PC-9 (cell line): Measurements from ENCODE around the gene CTCF. TPM values are rescaled to one million over a fixed set of nuclear protein-coding genes. Genes with fewer than 3 reads are reported as not detected.

ENCODE experiments used
- BruUV-seq: library from RNA; stranded (reverse); fragments of 400-500 nt; replicated peaks from 2 replicates; lab custom pipeline; 2021; lab: Mats Ljungman, UMichigan
- CTCF ChIA-PET: fragments of 300-600 bp; sonication (Branson Sonifier 250); formaldehyde crosslinking; loops from one replicate; lab custom pipeline; 2022; ENCODE audit warnings: antibody characterized with exemption; lab: Charles Lee
- POLR2A ChIA-PET: fragments of 300-600 bp; sonication (Branson Sonifier 250); formaldehyde crosslinking; loops from one replicate; lab custom pipeline; 2022; ENCODE audit warnings: antibody characterized with exemption; ENCODE audit not compliant: unreplicated experiment; lab: Charles Lee
- DNase-seq, 2 experiments: peaks; one replicate each; pipeline versions ENCODE4 v3.0.0 to v3.0.0-alpha.2; 2015 to 2022; ENCODE audit warnings: mixed read lengths in 1 of 2
- H2AFZ ChIP-seq: fragments of 200-600 bp; sonication (generic); 2 replicates; pipeline ENCODE4 v1.8.1; 2017; ENCODE audit warnings: antibody characterized with exemption
- H3F3A ChIP-seq: fragments of 200-600 bp; sonication (generic); 2 replicates; pipeline ENCODE4 v1.8.1; 2017; ENCODE audit warnings: antibody characterized with exemption, mild to moderate bottlenecking, low read depth; ENCODE audit not compliant: insufficient read depth
- H3K27ac ChIP-seq: fragments of 200-600 bp; sonication (generic); 2 replicates; pipeline ENCODE4 v1.6.1; 2016; ENCODE audit warnings: mixed run types
- H3K27me3 ChIP-seq: fragments of 200-600 bp; sonication (generic); 2 replicates; pipeline ENCODE4 v1.6.1; 2016; ENCODE audit warnings: low read depth, mixed run types; ENCODE audit not compliant: insufficient read depth
- H3K36me3 ChIP-seq: fragments of 200-600 bp; sonication (generic); 2 replicates; pipeline ENCODE4 v1.6.1; 2016; ENCODE audit warnings: low read depth, mixed run types
- H3K4me1 ChIP-seq: fragments of 200-600 bp; sonication (generic); replicated peaks from 2 replicates; pipeline ENCODE4 v1.6.1; 2016; ENCODE audit warnings: mixed run types; ENCODE audit not compliant: insufficient read depth
- H3K4me2 ChIP-seq: fragments of 200-600 bp; sonication (generic); 2 replicates; pipeline ENCODE4 v1.6.1; 2017; ENCODE audit warnings: mixed run types
- H3K4me3 ChIP-seq: fragments of 200-600 bp; sonication (generic); 2 replicates; pipeline ENCODE4 v1.6.1; 2016; ENCODE audit warnings: mixed run types
- H3K79me2 ChIP-seq: fragments of 200-600 bp; sonication (generic); 2 replicates; pipeline ENCODE4 v1.6.1; 2017; ENCODE audit warnings: low read depth, mixed run types
- H3K9me2 ChIP-seq: fragments of 200-600 bp; sonication (generic); 2 replicates; pipeline ENCODE4 v1.8.1; 2017; ENCODE audit warnings: mild to moderate bottlenecking; ENCODE audit not compliant: insufficient read depth
- H3K9me3 ChIP-seq: fragments of 200-600 bp; sonication (generic); 2 replicates; pipeline ENCODE4 v1.8.1; 2016; ENCODE audit warnings: low read depth; ENCODE audit not compliant: insufficient read depth
- H4K20me1 ChIP-seq: fragments of 200-600 bp; sonication (generic); 2 replicates; pipeline ENCODE4 v1.8.1; 2017; ENCODE audit not compliant: insufficient read depth
- CTCF ChIP-seq: fragments of 200-600 bp; sonication (generic); conservative IDR thresholded peaks from 2 replicates; pipeline ENCODE4 v1.6.1; 2017; ENCODE audit warnings: mixed run types, antibody characterized with exemption, mild to moderate bottlenecking, moderate library complexity
- EZH2 ChIP-seq: fragments of 200-600 bp; sonication (generic); IDR thresholded peaks from 2 replicates; pipeline ENCODE4 v1.8.0; 2017; ENCODE audit warnings: antibody characterized with exemption, low read depth
- intact Hi-C: fragments of 100-400 bp; cut with micrococcal nuclease; formaldehyde crosslinking; loops from one replicate; pipeline ENCODE4 v1.10.0; 2022; ENCODE audit not compliant: unreplicated experiment
- total RNA-seq: library from RNA; stranded (reverse); gene quantifications from 2 replicates; pipeline ENCODE4 v1.2.3, GENCODE V29; 2021

Gene CTCF
- total RNA-seq, 1 experiment from 2014 or later = 39.0 TPM

DNA sequence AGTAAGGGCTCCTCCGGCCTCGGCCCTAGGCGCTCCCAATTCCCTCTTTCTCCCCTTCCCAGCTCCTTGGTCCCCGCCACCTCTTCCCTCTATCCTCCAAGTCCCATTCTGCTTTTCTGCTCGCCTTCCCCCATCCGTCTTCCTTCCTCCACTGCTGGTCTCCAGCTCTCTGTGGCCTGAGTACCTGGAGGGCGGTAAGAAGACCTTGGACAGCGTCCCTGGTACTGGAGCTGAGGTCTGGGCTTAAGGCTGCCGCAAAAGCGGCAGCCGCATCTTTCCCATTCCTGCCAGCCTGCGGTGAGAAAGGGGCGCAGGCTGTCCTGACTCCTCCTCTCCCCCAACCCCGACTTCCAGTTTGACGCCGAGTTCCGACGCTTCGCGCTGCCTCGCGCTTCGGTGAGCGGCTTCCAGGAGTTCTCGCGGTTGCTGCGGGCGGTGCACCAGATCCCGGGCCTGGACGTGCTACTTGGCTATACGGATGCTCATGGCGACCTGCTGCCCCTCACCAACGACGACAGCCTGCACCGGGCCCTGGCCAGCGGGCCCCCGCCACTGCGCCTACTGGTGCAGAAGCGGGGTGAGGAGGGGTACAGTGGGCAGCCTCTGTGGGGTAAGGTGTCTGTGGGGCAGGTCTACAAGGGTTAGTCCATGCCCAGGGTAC, 98.9 kb downstream of the CTCF start:
- peak in 1 of 2 experiments; percentile 32 for DNase-seq
- no peak overlapping the region for H3K27ac ChIP-seq
- intact Hi-C loops = loop anchor here (2.0 kb wide), 2 partner anchors 98 to 140 kb away; partner anchors contain the start of gene CTCF
- no peaks in the 10 kb centered on the region for H3K9me2 ChIP-seq
- peak overlapping the region; percentile 90 for H3K4me2 ChIP-seq
- H3F3A ChIP-seq = peaks cover 9% of the 10 kb centered on the region
- H4K20me1 ChIP-seq = no peaks in the 10 kb centered on the region
- ChIA-PET POLR2A (no interaction called here), CTCF (interaction anchor here (0.6 kb wide), 1 partner anchor 172 kb away, joined by 3 read pairs; no protein-coding TSS in a partner anchor)
- H3K4me3 ChIP-seq = peak overlapping the region; percentile 97; the same call in 1 of the 2 replicates
- BruUV-seq = no TSS peak
- H3K9me3 ChIP-seq = no peaks in the 10 kb centered on the region
- H2AFZ ChIP-seq = peak overlapping the region; percentile 70; the same call in 1 of the 2 replicates
- peaks cover 7% of the 10 kb centered on the region for H3K4me1 ChIP-seq
- no peaks in the 10 kb centered on the region for H3K36me3 ChIP-seq
- H3K79me2 ChIP-seq = peaks cover 8% of the 10 kb centered on the region
- TF ChIP-seq EZH2 = no peak
- TF ChIP-seq CTCF = no peak
- H3K27me3 ChIP-seq = no peaks in the 10 kb centered on the region

DNA sequence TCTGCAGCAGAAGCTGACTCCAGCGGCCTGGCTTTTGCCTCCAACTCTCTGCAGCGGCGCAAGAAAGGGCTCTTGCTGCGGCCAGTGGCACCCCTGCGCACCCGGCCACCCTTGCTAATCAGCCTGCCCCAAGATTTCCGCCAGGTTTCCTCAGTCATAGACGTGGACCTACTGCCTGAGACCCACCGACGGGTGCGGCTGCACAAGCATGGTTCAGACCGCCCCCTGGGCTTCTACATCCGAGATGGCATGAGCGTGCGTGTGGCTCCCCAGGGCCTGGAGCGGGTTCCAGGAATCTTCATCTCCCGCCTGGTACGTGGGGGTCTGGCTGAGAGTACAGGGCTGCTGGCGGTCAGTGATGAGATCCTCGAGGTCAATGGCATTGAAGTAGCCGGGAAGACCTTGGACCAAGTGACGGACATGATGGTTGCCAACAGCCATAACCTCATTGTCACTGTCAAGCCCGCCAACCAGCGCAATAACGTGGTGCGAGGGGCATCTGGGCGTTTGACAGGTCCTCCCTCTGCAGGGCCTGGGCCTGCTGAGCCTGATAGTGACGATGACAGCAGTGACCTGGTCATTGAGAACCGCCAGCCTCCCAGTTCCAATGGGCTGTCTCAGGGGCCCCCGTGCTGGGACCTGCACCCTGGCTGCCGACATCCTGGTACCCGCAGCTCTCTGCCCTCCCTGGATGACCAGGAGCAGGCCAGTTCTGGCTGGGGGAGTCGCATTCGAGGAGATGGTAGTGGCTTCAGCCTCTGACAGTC, 99.7 kb downstream of the CTCF start:
- no peak overlapping the region for H3K27ac ChIP-seq
- ChIA-PET CTCF (no interaction called here), POLR2A (interaction anchor here (0.6 kb wide), 1 partner anchor 145 kb away, joined by 3 read pairs; the partner anchor contains the start of gene TSNAXIP1)
- peak in 1 of 2 experiments; percentile 25 for DNase-seq
- H2AFZ ChIP-seq = no peak overlapping the region
- no peaks in the 10 kb centered on the region for H3K27me3 ChIP-seq
- H3K4me2 ChIP-seq = no peak overlapping the region
- H3K4me1 ChIP-seq = peaks cover 7% of the 10 kb centered on the region
- no peak overlapping the region for H3K4me3 ChIP-seq
- peaks cover 9% of the 10 kb centered on the region for H3F3A ChIP-seq
- BruUV-seq = no TSS peak
- TF ChIP-seq EZH2 = no peak
- no peak for TF ChIP-seq CTCF
- H4K20me1 ChIP-seq = no peaks in the 10 kb centered on the region
- peaks cover 8% of the 10 kb centered on the region for H3K79me2 ChIP-seq
- intact Hi-C loops = loop anchor here (2.0 kb wide), 2 partner anchors 99 to 141 kb away; partner anchors contain the start of gene CTCF
- H3K9me2 ChIP-seq = no peaks in the 10 kb centered on the region
- H3K9me3 ChIP-seq = no peaks in the 10 kb centered on the region
- H3K36me3 ChIP-seq = no peaks in the 10 kb centered on the region

DNA sequence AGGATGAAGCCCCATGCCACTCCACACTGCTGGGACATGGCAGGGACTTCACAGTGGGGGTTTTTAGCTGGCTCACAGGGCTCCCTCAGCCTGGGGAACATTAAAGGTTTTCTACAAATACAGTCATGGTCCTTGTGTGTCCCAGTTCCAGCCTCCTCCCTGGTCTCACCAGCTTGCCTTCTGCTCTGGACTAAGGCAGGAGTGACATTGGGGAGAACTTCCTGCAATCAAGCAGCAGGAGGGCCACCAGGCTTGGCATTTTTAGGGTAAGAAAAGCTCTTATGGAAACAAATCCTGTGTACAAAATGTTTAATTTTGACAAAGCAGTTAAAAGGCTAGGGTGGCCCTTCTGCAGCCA, 100.3 kb downstream of the CTCF start:
- ChIA-PET CTCF (no interaction called here), POLR2A (interaction anchor here (0.6 kb wide), 1 partner anchor 144 kb away, joined by 3 read pairs; the partner anchor contains the start of gene TSNAXIP1)
- peaks cover 9% of the 10 kb centered on the region for H3F3A ChIP-seq
- H3K36me3 ChIP-seq = no peaks in the 10 kb centered on the region
- H3K27me3 ChIP-seq = no peaks in the 10 kb centered on the region
- no TSS peak for BruUV-seq
- no peaks in the 10 kb centered on the region for H3K9me3 ChIP-seq
- H3K9me2 ChIP-seq = no peaks in the 10 kb centered on the region
- peaks cover 8% of the 10 kb centered on the region for H3K79me2 ChIP-seq
- H3K4me1 ChIP-seq = peaks cover 7% of the 10 kb centered on the region
- no peak overlapping the region for H3K4me3 ChIP-seq
- no peak overlapping the region for H3K27ac ChIP-seq
- no peak overlapping the region for H2AFZ ChIP-seq
- intact Hi-C loops = no loop called here
- H3K4me2 ChIP-seq = no peak overlapping the region
- TF ChIP-seq EZH2 (no peak), CTCF (no peak)
- DNase-seq = peak in 1 of 2 experiments; percentile 12
- no peaks in the 10 kb centered on the region for H4K20me1 ChIP-seq
